Caco-2 (cell line): ENCODE results near the gene FAM50B. TPM values are rescaled to one million over a fixed set of nuclear protein-coding genes. Genes with fewer than 3 reads are reported as not detected.

ENCODE experiments used
- BruUV-seq: library from RNA; stranded (reverse); fragments of 400-500 nt; replicated peaks from 2 replicates; lab custom pipeline; 2021; lab: Mats Ljungman, UMichigan
- CTCF ChIA-PET: fragments of 300-600 bp; sonication (Branson Sonifier 250); formaldehyde crosslinking; loops from one replicate; lab custom pipeline; 2022; ENCODE audit warnings: antibody characterized with exemption; lab: Charles Lee
- POLR2A ChIA-PET: fragments of 300-600 bp; sonication (Branson Sonifier 250); formaldehyde crosslinking; loops from one replicate; lab custom pipeline; 2022; ENCODE audit warnings: antibody characterized with exemption; lab: Charles Lee
- DNase-seq, 2 experiments: peaks; one replicate each; pipeline versions ENCODE4 v3.0.0 to v3.0.0-alpha.2; 2020 to 2022
- H3K27me3 ChIP-seq: replicated peaks from 2 replicates; pipeline ENCODE4 v1.6.0; 2011; ENCODE audit warnings: low read length; ENCODE audit not compliant: control insufficient read depth, insufficient read depth
- H3K36me3 ChIP-seq: 2 replicates; pipeline ENCODE4 v1.5.1; 2011; ENCODE audit warnings: low read length; ENCODE audit not compliant: control insufficient read depth, insufficient read depth
- H3K4me1 ChIP-seq: fragments of 250-450 bp; sonication (Bioruptor Pico); 2 replicates; pipeline ENCODE4 v1.5.1; 2020; ENCODE audit warnings: mild to moderate bottlenecking
- H3K4me3 ChIP-seq: 2 replicates; pipeline ENCODE4 v1.5.1; 2011; ENCODE audit warnings: low read depth, mild to moderate bottlenecking, control low read depth, low read length
- H3K9me3 ChIP-seq: fragments of 250-450 bp; sonication (Bioruptor Pico); 2 replicates; pipeline ENCODE4 v1.5.1; 2020; ENCODE audit warnings: mild to moderate bottlenecking, moderate library complexity
- H3K27ac Mint-ChIP-seq: one replicate; pipeline ENCODE4 v1.8.0; 2022; ENCODE audit warnings: mixed read lengths; ENCODE audit not compliant: unreplicated experiment
- H3K27me3 Mint-ChIP-seq: one replicate; pipeline ENCODE4 v1.8.0; 2022; ENCODE audit warnings: mixed read lengths; ENCODE audit not compliant: insufficient read depth, unreplicated experiment
- H3K36me3 Mint-ChIP-seq: one replicate; pipeline ENCODE4 v1.8.0; 2022; ENCODE audit warnings: mild to moderate bottlenecking, mixed read lengths; ENCODE audit not compliant: insufficient read depth, unreplicated experiment
- H3K4me1 Mint-ChIP-seq: one replicate; pipeline ENCODE4 v1.8.0; 2022; ENCODE audit warnings: low read depth, mixed read lengths; ENCODE audit not compliant: unreplicated experiment
- H3K4me3 Mint-ChIP-seq: one replicate; pipeline ENCODE4 v1.8.0; 2022; ENCODE audit warnings: mild to moderate bottlenecking, moderate library complexity, mixed read lengths; ENCODE audit not compliant: unreplicated experiment
- H3K9me3 Mint-ChIP-seq: one replicate; pipeline ENCODE4 v1.8.0; 2022; ENCODE audit warnings: mixed read lengths; ENCODE audit not compliant: unreplicated experiment
- intact Hi-C: fragments of 100-400 bp; cut with micrococcal nuclease; formaldehyde crosslinking; loops from one replicate; pipeline ENCODE4 v1.10.0; 2022; ENCODE audit not compliant: unreplicated experiment
- total RNA-seq: library from RNA; stranded (reverse); gene quantifications from 2 replicates; pipeline ENCODE4 v1.2.3, GENCODE V29; 2022
- TF ChIP-seq, protein P1 (sequence below), 2 experiments: fragments of 200-600 bp in 1 of 2; IDR thresholded peaks; 1 replicate in 1 of 2; 2 replicates in 1 of 2; pipeline versions ENCODE4 v1.5.1 to v1.8.0; 2011 to 2022; ENCODE audit warnings: antibody characterized with exemption in 1 of 2, control low read depth in 1 of 2, inconsistent platforms in 1 of 2, low read depth in 1 of 2, low read length in 1 of 2, mild to moderate bottlenecking in 1 of 2, moderate library complexity in 1 of 2; ENCODE audit not compliant: insufficient read depth in 1 of 2, severe bottlenecking in 1 of 2, unreplicated experiment in 1 of 2

Gene FAM50B
- total RNA-seq, 1 experiment from 2014 or later, result not detected

DNA sequence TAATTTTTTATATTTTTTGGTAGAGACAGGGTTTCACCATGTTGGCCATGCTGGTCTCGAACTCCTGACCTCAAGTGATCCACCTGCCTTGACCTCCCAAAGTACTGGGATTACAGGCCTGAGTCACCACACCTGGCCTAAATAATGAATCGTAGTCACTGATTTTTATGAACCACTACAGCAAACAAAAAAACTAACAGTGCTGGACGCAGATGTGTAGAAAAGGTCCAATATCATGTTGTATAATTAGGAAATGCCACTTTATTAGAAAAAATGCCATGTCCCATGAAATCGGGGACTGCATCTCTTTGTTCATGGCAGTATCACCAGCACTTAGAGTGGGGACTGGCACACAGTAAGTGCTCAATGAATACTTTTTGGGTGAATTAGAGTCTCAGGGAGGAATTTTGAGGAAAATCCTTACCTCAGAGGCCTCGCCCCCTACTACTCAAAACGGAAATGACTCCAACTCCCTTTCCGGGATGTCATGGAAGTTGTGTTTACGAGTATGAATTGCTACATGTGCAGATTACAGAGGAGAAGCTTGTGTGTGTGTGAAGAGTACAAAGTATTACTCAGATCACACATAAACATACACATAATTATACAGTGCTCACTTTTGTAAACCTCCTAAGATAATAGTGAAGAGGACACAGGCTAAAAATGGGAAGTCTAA, 43.6 kb upstream of the FAM50B start:
- TF ChIP-seq, protein P1, sequence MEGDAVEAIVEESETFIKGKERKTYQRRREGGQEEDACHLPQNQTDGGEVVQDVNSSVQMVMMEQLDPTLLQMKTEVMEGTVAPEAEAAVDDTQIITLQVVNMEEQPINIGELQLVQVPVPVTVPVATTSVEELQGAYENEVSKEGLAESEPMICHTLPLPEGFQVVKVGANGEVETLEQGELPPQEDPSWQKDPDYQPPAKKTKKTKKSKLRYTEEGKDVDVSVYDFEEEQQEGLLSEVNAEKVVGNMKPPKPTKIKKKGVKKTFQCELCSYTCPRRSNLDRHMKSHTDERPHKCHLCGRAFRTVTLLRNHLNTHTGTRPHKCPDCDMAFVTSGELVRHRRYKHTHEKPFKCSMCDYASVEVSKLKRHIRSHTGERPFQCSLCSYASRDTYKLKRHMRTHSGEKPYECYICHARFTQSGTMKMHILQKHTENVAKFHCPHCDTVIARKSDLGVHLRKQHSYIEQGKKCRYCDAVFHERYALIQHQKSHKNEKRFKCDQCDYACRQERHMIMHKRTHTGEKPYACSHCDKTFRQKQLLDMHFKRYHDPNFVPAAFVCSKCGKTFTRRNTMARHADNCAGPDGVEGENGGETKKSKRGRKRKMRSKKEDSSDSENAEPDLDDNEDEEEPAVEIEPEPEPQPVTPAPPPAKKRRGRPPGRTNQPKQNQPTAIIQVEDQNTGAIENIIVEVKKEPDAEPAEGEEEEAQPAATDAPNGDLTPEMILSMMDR (IDR thresholded peaks at IDR 0.05; ENCODE audit: insufficient read depth in 1 of 2, low read depth in 1 of 2, low read length in 1 of 2, severe bottlenecking in 1 of 2, unreplicated experiment in 1 of 2), result no peak
- intact Hi-C loops, result loop anchor here (2.0 kb wide), 1 partner anchor 63 kb away; no protein-coding TSS in a partner anchor
- CTCF ChIA-PET, result no interaction called here
- POLR2A ChIA-PET, result no interaction called here
- no peaks in the 10 kb centered on the region for H3K27me3 Mint-ChIP-seq
- H3K36me3 ChIP-seq, result no peaks in the 10 kb centered on the region
- BruUV-seq, result no TSS peak
- H3K4me3 Mint-ChIP-seq, result no peak overlapping the region
- no peaks in the 10 kb centered on the region for H3K27me3 ChIP-seq
- H3K9me3 Mint-ChIP-seq, result no peaks in the 10 kb centered on the region
- peaks cover 52% of the 10 kb centered on the region for H3K4me1 ChIP-seq
- no peak for DNase-seq
- H3K4me1 Mint-ChIP-seq, result peaks cover 42% of the 10 kb centered on the region
- H3K27ac Mint-ChIP-seq, result peak overlapping the region; percentile 81
- H3K4me3 ChIP-seq, result no peak overlapping the region
- no peaks in the 10 kb centered on the region for H3K9me3 ChIP-seq
- H3K36me3 Mint-ChIP-seq, result peaks cover 8% of the 10 kb centered on the region

DNA sequence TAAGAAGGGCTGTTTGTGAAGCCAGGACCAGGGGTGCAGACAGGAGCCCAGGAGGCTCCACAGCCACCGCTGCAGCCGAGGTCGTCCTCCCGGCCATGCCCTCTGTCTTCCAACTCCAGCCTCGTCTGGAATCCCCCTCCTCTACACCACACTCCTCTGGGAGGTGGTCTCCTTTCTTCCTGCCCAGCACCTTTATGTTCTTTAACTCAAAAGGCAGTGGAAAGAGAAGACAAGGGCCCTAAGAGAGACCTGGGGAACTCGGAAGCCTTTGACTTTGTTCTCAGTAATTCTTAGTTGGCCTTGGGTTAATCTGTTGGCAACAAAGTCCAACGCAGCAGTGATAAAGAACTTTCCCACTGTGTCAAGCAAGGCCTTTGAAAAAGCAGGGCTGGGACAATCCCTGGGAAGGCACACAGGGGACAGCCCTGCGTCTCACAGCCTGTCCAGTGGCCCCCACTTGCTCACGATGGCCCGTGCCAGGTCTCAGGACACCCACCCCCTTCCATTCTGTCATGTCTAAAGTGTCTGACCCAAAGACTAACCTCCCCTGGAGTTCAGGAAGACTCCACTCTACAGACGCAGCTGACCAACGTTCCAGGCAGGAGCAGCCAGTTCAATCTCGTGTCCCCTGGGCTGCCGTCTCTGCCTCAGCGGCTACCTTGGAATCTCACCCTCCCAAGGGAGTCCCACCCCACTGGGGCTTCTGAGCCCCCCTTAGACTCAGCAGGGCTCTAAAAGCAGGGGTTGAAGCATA, 42.8 kb upstream of the FAM50B start:
- no peaks in the 10 kb centered on the region for H3K36me3 ChIP-seq
- peaks cover 49% of the 10 kb centered on the region for H3K4me1 ChIP-seq
- Mint-ChIP-seq H3K36me3 (peaks cover 8% of the 10 kb centered on the region), H3K27me3 (no peaks in the 10 kb centered on the region), H3K4me3 (no peak overlapping the region), H3K4me1 (peaks cover 38% of the 10 kb centered on the region), H3K27ac (peak overlapping the region; percentile 81), H3K9me3 (no peaks in the 10 kb centered on the region)
- H3K4me3 ChIP-seq, result no peak overlapping the region
- TF ChIP-seq, protein P1 (IDR thresholded peaks at IDR 0.05; ENCODE audit: insufficient read depth in 1 of 2, low read depth in 1 of 2, low read length in 1 of 2, severe bottlenecking in 1 of 2, unreplicated experiment in 1 of 2), result no peak
- BruUV-seq, result no TSS peak
- intact Hi-C loops, result loop anchor here (2.0 kb wide), 1 partner anchor 64 kb away; no protein-coding TSS in a partner anchor
- DNase-seq, result peak in 1 of 2 experiments; percentile 26
- ChIA-PET CTCF (no interaction called here), POLR2A (no interaction called here)
- H3K9me3 ChIP-seq, result no peaks in the 10 kb centered on the region
- no peaks in the 10 kb centered on the region for H3K27me3 ChIP-seq

DNA sequence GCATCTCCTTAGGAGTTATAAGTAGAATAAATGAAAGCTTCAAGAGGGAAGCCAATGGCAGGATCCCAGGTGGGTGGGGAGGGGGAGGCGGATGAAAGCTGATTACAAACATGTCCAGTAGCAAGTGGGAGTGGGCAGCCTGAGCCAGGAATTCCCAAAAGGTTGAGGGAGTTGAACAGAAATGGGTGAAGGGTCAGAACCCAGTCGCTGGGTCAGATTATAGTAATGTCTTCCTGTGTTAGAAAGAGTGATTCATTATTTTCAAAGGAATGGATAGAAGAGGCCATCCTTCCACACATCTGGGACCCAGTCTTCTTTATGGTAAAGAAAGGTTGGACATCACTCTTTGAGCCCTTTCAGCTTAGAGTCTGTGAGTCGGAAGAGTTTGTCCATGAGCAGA, 41.0 kb upstream of the FAM50B start:
- Mint-ChIP-seq H3K4me3 (no peak overlapping the region), H3K9me3 (no peaks in the 10 kb centered on the region), H3K27ac (peak overlapping the region; percentile 74), H3K4me1 (peaks cover 33% of the 10 kb centered on the region), H3K27me3 (no peaks in the 10 kb centered on the region), H3K36me3 (no peaks in the 10 kb centered on the region)
- POLR2A ChIA-PET, result no interaction called here
- BruUV-seq, result no TSS peak
- Histone ChIP-seq H3K4me1 (peaks cover 48% of the 10 kb centered on the region), H3K4me3 (no peak overlapping the region), H3K36me3 (no peaks in the 10 kb centered on the region), H3K9me3 (no peaks in the 10 kb centered on the region), H3K27me3 (no peaks in the 10 kb centered on the region)
- DNase-seq, result no peak
- intact Hi-C loops, result no loop called here
- TF ChIP-seq, protein P1 (IDR thresholded peaks at IDR 0.05; ENCODE audit: insufficient read depth in 1 of 2, low read depth in 1 of 2, low read length in 1 of 2, severe bottlenecking in 1 of 2, unreplicated experiment in 1 of 2), result no peak
- CTCF ChIA-PET, result interaction anchor here (1.0 to 1.2 kb wide), 3 partner anchors 58 to 170 kb away, joined by 3 to 7 read pairs (median 3); no protein-coding TSS in a partner anchor
